Neural progenitor cell (in vitro differentiated cells): Measurements from ENCODE around the gene CYP26C1.

Experiments used
- CTCF ChIP-seq: fragments of 200-600 bp; sonication (generic); IDR thresholded peaks from 2 replicates; pipeline ENCODE4 v1.5.1; 2017; ENCODE audit warnings: antibody characterized with exemption, mild to moderate bottlenecking
- EZH2 ChIP-seq: fragments of 200-600 bp; sonication (generic); IDR thresholded peaks from 2 replicates; pipeline ENCODE4 v1.6.1; 2017; ENCODE audit warnings: antibody characterized with exemption, mild to moderate bottlenecking, moderate library complexity
- EZH2phosphoT487 ChIP-seq: fragments of 200-600 bp; sonication (generic); IDR thresholded peaks from 2 replicates; pipeline ENCODE4 v1.6.1; 2017; ENCODE audit warnings: antibody characterized with exemption

- no peak for TF ChIP-seq CTCF
- no peak for TF ChIP-seq EZH2
- TF ChIP-seq EZH2phosphoT487: no peak
Measured at GRCh38 chr10:93103953-93104352, 43.4 kb downstream of the CYP26C1 start.
